CD4-positive, alpha-beta T cell treated with Interleukin-12 subunit alpha and Interleukin-12 subunit beta, for 1 hour (primary cell): ENCODE data around the gene ACOT13.
A peak's percentile ranks its signal among the peaks of the same experiment; 100 is the strongest.
"Not testable (repeated sequence)": the region's sequence is repeated elsewhere in the genome, so short reads cannot be mapped to it uniquely, and the experiment has no call there.

Experiments used
- DNase-seq: peaks from one replicate; pipeline ENCODE4 v3.0.0-alpha.2; 2020

Gene ACOT13

DNA sequence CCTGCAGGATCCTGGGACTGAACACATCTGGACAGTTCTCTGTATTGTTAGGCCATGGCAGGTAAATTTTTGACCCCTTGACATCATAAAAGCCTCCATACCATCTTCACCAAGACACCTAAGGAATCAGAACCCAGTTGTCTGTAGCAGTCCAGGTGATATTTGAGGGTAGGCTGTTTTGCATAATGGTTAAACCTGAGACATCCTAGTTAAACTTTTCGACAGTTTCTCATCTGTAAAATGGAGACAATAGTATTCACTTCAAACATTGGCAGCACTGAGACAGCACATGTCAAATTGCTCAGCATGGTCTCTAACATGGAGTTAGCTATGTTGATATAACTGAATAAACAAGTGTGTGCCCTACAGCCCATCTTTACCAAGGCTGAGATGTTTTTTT lies 27.3 kb downstream of the ACOT13 start:
- no peak for DNase-seq

GRCh38 chr6:24695635-24696034 lies 28.8 kb downstream of the ACOT13 start:
- DNase-seq, result peak; percentile 67

DNA sequence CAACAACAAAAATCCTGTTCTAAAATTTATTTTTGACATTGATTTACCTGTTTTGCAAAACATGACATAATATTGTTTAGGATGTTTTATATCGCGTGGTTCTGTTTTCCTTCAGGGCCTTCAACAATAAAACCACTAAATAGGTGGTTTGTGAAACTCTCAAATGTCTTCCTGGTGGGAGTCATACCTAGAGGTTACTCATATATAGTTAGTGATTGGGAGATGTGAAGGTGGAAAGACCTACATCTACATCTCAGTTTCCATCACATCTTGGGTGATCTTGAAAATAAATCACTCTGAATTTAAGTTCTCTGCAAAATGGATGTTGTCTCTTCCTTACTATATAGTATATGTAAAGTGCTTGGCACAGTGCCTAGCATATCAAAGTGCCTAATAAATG lies 29.2 kb downstream of the ACOT13 start:
- DNase-seq, result no peak

GRCh38 chr6:24699521-24700359 lies 32.9 kb downstream of the ACOT13 start:
- DNase-seq, result no peak

DNA sequence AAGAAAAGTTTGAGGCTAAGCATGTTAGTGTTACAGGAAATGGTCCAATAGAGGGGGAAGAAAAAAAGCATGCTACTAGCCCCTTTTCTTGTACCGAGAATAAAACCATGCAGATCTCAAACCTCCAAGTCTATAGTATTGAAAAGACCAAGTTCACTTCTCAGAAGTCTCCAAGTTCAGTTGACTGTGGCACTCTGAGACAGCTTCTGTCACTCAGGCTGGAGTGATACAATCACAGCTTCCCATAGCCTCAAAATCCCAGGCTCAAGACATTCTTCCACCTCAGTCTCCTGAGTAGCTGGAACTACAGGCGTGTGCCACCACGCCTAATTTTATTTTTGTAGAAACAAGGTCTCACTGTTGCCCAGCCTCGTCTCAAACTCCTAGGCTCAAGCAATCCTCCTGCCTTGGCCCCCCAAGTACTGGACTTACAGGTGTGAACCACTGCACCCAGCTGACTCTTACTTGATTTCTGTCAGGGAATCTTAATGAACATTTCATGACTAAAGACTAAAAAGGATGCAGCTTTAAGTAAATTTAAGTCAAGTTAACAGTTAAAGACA lies 35.9 kb downstream of the ACOT13 start:
- no peak for DNase-seq

DNA sequence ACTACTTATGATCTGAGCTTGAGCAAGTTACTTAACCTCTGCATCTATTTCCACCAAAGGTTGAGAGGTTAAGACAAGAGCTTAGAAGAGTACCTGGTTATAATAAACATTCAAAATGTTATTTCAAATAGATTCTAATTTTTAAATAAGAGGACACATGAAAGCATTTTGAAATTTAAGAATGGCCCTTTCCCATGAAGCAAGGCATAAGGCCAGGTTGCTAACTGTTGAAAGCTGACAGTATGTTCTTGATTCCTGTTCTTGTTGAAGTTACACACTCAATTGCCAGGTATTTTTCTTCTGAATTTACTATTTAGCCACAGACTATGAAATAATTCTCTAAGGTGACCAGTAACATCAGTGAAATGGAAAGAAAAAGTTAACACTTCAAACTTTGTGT lies 37.6 kb downstream of the ACOT13 start:
- no peak for DNase-seq

DNA sequence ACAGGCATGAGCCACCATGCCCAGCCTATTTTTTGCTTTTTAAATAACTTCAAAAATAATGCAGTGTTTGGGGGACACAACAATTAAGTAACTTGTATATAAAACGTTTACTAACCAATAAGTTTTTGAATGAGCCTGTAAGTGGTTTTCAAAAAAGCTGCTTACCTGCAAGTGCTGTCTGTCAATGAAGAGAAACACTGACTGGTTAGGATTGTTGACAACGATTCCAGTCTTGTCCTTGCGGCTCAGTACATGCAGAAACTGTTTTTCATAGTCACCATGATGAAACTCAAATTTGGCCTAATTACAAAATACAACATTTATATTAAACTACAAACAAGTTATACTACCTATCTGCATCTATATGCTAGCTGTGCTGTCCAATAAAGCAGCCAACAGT lies 41.7 kb downstream of the ACOT13 start:
- DNase-seq, result no peak

DNA sequence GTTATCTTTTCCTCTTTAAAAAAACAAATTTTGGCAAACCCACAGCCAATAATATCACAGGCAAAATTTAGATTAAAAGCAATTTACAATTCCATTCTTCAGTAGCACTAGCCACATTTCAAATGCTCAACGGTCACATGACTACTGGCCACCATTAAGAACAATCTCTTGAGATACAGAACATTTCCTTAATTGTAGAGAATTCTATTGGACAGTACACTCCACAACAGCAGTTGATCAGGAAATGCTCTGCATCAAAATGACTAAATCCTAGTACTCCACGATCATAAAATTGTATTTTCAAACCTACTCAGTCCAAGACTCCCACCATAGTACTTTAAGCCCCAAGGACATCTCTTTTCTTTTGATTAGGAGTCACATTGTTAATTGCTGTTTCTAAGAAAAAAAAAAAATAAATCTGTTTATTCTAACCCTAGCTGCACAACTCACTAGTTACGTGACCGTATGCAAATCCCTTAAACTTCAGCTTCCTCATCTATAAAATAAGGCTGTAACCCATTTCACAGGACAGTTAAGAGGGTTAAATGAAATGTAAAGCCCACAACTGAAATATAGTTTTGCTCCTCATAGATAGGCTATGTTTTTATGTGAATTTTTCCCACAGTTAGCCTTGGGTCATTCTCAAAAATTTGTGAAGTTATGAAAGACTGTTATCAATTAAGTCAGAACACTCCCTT lies 42.3 kb downstream of the ACOT13 start:
- DNase-seq, result no peak

GRCh38 chr6:24710519-24711303 lies 43.8 kb downstream of the ACOT13 start:
- DNase-seq, result no peak

GRCh38 chr6:24716602-24717148 lies 49.8 kb downstream of the ACOT13 start:
- DNase-seq, result not testable (repeated sequence)

- DNase-seq, result peak; percentile 27
These were observed 51.7 kb downstream of the ACOT13 start for GRCh38 chr6:24718449-24719124.

- DNase-seq, result peak; percentile 51
These were observed 52.5 kb downstream of the ACOT13 start, which contains the start of gene C6orf62 for GRCh38 chr6:24719125-24719971. Gene C6orf62, minus strand, starts transcription at chr6:24719154. Its CDS starts 486 bp downstream, at chr6:24718668.

DNA sequence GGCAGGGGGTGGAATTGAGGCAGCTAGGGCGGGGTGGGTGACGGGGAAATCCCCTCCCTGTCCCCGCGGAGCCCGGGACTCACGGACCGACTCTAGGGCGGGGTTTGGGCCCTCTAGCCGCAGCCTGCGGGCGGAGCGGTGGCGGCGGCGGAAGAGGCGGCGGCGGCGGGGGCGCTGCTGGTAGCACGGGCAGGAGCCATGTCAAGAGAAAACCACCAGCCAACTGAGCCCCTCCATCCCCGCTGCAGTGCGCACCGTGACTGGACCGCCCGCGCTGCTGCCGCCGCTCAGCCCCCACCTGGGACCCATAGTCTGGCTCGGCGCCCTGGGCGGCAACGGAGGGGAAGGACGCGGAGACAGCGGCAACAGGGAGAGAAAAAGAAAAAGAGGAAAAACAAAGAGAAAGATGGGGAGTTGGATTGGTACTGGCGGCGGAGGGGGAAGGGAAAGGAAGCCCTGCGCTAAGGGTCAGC lies 53.3 kb downstream of the ACOT13 start:
- DNase-seq, result peak; percentile 87

DNA sequence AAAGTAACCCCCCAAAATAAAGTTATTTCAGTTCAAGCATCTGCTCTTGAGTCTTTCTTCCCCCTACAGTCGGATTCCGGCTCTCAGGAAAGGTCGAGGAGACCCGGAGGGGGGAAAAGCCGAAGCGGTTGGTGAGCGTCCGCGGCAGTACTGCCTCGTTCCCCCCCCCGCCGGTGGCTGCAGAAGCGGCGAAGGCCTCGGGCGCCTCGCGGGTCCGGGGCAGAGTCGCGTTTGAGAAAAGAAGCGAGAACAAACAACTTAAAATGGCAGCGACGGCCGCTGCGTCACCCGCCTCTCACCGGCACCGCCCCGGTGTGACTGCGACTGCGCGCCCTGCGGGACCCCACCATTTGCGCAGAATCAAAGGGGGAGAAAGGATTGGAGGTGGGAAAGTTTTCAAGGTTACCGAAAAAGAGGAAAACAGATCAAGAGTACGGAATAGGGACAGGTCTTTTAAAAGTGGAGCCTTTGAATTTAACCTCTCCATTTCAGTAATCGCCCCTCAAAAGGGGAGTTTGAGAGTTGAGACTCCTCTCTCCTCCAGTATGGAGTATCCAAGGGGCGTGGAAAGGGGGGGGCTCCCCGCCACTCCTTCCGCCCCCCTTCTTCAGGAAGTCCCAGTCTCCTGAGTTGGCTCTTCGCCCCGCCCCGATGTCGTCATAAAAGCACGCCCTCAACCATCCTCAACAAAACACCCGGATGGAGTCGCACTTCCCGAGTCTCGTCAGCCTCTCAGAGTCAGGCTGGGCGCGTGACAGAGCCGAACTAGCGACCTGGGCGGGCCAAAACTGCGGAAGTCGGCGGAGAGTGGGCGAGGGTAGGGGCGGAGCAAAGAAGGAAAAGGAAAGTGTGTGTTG lies 54.0 kb downstream of the ACOT13 start:
- DNase-seq, result peak; percentile 100

- DNase-seq, result peak; percentile 87
These were observed 54.8 kb downstream of the ACOT13 start for GRCh38 chr6:24721461-24722215.

DNA sequence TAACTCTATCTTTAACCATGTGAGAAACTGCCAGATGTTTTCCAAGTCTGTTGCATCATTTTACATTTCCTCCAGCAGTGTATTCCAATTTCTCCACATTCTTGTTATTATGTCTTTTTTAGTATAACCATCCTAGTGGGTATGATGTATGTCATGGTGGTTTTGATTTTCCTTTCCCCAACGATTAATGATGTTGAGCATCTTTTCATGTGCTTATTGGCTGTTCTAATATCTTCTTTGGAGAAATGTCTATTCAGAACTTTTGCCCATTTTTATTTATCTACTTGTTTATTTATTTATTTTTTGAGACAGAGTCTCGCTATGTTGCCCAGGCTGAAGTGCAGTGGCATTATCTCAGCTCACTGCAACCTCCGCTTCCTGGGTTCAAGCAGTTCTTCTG lies 56.4 kb downstream of the ACOT13 start:
- no peak for DNase-seq

- DNase-seq, result not testable (repeated sequence)
These were observed 63.8 kb downstream of the ACOT13 start for GRCh38 chr6:24730653-24731052.

DNA sequence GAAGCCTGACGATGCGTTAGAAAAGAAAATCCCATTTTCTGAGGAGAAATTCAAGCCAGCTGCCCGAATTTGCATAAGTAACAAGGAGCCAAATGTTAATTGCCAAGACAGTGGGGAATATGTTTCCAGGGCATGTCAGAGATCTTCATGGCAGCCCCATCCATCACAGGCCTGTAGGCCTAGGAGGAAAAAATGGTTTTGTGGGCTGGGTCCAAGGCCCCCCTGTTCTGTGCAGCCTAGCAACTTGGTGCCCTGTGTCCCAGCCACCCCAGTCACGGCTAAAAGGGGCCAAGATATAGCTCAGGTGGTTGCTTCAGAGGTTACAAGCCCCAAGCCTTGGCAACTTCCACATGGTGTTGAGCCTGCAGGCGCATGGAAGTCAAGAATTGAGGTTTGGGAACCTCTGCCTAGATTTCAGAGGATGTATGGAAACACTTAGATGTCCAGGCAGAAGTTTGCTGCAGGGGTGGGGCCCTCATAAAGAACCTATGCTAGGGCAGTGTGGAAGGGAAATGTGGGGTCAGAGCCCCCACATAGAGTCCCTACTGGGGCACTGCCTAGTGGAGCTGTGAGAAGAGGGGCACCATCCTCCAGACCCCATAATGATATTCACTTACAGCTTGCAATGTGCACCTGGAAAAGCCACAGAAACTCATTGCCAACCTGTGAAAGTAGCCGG lies 64.7 kb downstream of the ACOT13 start:
- DNase-seq, result not testable (repeated sequence)

DNA sequence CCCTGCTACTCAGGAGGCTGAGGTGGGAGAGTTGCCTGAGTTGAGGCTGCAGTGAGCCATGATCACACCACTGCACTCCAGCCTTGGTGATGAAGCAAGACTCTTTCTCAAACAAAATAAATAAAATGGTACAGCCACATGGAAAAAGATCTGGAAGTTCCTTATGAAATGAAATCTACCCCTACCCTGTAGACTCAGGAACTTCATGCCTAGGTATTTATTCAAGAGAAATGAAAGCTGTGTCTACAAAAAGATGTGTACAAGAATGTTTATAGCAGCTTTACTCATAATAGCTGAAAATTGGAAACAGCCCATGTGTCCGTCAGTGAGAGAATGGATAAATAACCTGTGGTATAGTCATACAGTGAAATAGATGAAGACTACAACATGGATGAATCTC lies 67.3 kb downstream of the ACOT13 start:
- no peak for DNase-seq
